Uterus (tissue), 4 donors: ENCODE results near the gene SERPINI1. TPM values are rescaled to one million over a fixed set of nuclear protein-coding genes. Genes with fewer than 3 reads are reported as not detected.

Experiments
- DNase-seq, 2 donors: peaks; one replicate each; pipeline ENCODE4 v3.0.0-alpha.2; 2019 to 2020
- H3K27ac ChIP-seq, 2 donors: fragments of 200-600 bp; sonication (generic); 1 replicate in 1 of 2; 2 replicates in 1 of 2; pipeline ENCODE4 v1.5.1; 2016 to 2018
- H3K27me3 ChIP-seq, 2 donors: fragments of 200-600 bp; sonication (generic); one replicate each; pipeline ENCODE4 v1.5.1; 2018 to 2019; ENCODE audit warnings: control low read depth in 1 of 2
- H3K36me3 ChIP-seq, 2 donors: fragments of 200-600 bp; sonication (generic); one replicate each; pipeline ENCODE4 v1.5.1; 2019; ENCODE audit warnings: control low read depth in 1 of 2
- H3K4me1 ChIP-seq, 2 donors: fragments of 200-600 bp; sonication (generic); one replicate each; pipeline ENCODE4 v1.5.1; 2018 to 2019; ENCODE audit warnings: control low read depth in 1 of 2
- H3K4me3 ChIP-seq, 2 donors: fragments of 200-600 bp; sonication (generic); 1 replicate in 1 of 2; 2 replicates in 1 of 2; pipeline ENCODE4 v1.5.1; 2018 to 2019; ENCODE audit warnings: mild to moderate bottlenecking in 1 of 2
- H3K9me3 ChIP-seq, 2 donors: fragments of 200-600 bp; sonication (generic); one replicate each; pipeline ENCODE4 v1.5.1; 2019; ENCODE audit warnings: control low read depth in 1 of 2
- CTCF ChIP-seq, 4 experiments: fragments of 200-600 bp in 2 of 4; fragments of 450-650 bp in 2 of 4; sonication (generic) in 2 of 4; IDR thresholded peaks; one replicate each; pipeline ENCODE4 v1.5.1; 2016 to 2019; ENCODE audit warnings: antibody characterized with exemption in 4 of 4, mild to moderate bottlenecking in 2 of 4, moderate library complexity in 1 of 4
- POLR2A ChIP-seq, 2 donors: fragments of 450-650 bp; IDR thresholded peaks; one replicate each; pipeline ENCODE4 v1.6.1; 2016; ENCODE audit warnings: antibody characterized with exemption in 2 of 2, mild to moderate bottlenecking in 1 of 2, moderate library complexity in 1 of 2
- intact Hi-C: fragments of 100-400 bp; cut with DNase I; formaldehyde crosslinking; loops from one replicate; pipeline ENCODE4 v1.15.1; 2023; ENCODE audit warnings: low total_unique reads
- total RNA-seq, 4 donors: library from RNA; depleted of rRNA in 3 of 4; stranded (reverse); fragments of >200 nt in 3 of 4; gene quantifications; one replicate each; pipeline versions ENCODE4 v1.1.0 to v1.2.4, GENCODE V29; 2014 to 2023
- donor health status: DM: yes; HTN: yes; CAD: no.

SERPINI1 gene
- 10 to 100 TPM in 1 of 4 donors, 1 to 10 TPM in 3; 2.9 to 35.0 (median 8.8) TPM for total RNA-seq

DNA sequence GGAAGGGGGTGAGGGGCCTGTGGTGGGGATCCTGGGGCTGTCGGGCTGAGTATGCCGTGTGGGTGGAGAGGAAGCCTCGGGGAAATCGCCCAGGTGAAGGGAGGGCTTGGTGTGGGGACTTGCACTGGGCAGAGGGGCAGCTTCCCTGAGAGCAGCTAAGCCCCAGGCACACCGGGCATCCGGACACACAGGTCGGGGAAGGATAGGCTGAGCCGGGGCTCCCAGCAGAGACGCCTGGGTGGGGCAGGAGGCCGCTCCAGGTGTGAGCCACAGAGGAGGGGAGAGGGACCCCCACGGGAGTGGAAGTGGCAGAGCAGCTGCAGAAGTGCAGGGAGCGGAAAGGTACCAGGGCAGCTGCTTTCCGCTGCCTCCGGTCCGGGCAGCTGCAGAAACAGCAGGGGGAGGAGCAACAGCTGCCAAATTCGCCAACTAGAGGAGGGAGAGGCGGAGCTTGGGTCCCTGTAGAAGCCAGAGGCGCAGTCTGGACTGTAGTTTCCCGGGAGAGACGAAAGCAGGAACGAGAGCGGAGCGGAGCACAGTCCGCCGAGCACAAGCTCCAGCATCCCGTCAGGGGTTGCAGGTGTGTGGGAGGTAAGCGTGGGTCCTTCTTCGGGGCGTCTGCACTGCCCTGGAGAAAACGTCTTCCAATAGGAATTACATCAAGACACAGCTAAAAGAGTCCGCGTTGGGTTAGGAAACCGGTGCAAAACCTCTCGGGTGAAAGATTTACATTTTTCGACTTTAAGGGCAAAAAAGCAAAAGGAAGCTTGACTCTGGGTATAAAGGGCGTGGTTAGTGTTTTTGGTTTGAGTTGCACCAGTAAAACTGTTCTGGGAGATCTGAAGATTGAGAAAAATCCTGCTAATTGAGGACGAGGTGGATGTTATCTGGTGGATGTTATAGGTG lies at the start of gene SERPINI1:
SERPINI1 (plus strand) TSS at position 489 of the 906 bp plus-strand sequence. CDS start 53,408 bp downstream, outside the sequence.
- H3K36me3 ChIP-seq = no peaks in the 10 kb centered on the region
- no peaks in the 10 kb centered on the region for H3K9me3 ChIP-seq
- no peaks in the 10 kb centered on the region for H3K27me3 ChIP-seq
- no peak for TF ChIP-seq CTCF (IDR thresholded peaks at IDR 0.05)
- TF ChIP-seq POLR2A (IDR thresholded peaks at IDR 0.05) = peak; percentile 54 to 72
- intact Hi-C loops = no loop called here
- peak within 1 kb of the TSS; percentile 79 to 81 for H3K4me3 ChIP-seq
- peak within 1 kb of the TSS; percentile 77 to 90 for H3K27ac ChIP-seq
- H3K4me1 ChIP-seq = no peaks in the 10 kb centered on the region
- DNase-seq = peak; percentile 85 to 90

DNA sequence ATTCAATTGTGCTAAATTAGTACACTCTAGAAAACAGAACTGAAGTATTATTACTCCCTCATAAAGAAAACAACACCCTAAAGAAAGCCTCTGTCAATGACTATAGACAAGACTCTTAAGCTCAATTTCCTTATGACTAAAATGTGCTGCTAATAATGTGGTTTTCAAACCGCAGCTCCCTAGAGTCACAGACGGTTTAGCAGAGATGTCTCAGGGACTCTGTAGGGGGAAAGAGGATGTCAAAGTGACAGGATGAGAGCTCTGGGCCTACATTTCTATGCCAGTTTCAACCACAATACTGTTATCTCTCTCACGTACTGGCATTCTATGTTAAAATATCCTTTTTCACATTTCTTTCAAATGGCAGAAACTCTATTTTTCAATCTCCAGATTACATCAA lies 44.2 kb upstream of the SERPINI1 start:
- TF ChIP-seq CTCF (IDR thresholded peaks at IDR 0.05) (no peak), POLR2A (IDR thresholded peaks at IDR 0.05) (no peak)
- no peaks in the 10 kb centered on the region for H3K27me3 ChIP-seq
- H3K36me3 ChIP-seq = no peaks in the 10 kb centered on the region
- H3K9me3 ChIP-seq = no peaks in the 10 kb centered on the region
- no peak for DNase-seq
- H3K27ac ChIP-seq = no peak overlapping the region
- no peaks in the 10 kb centered on the region for H3K4me1 ChIP-seq
- H3K4me3 ChIP-seq = no peak overlapping the region
- intact Hi-C loops = no loop called here

- Histone ChIP-seq H3K36me3 (no peaks in the 10 kb centered on the region), H3K9me3 (no peaks in the 10 kb centered on the region), H3K4me3 (no peak overlapping the region), H3K27me3 (no peaks in the 10 kb centered on the region), H3K4me1 (no peaks in the 10 kb centered on the region), H3K27ac (no peak overlapping the region)
- DNase-seq = no peak
- intact Hi-C loops = no loop called here
- TF ChIP-seq CTCF (IDR thresholded peaks at IDR 0.05) (no peak), POLR2A (IDR thresholded peaks at IDR 0.05) (no peak)
Observed at GRCh38 chr3:167694121-167694520, 41.4 kb upstream of the SERPINI1 start.

DNA sequence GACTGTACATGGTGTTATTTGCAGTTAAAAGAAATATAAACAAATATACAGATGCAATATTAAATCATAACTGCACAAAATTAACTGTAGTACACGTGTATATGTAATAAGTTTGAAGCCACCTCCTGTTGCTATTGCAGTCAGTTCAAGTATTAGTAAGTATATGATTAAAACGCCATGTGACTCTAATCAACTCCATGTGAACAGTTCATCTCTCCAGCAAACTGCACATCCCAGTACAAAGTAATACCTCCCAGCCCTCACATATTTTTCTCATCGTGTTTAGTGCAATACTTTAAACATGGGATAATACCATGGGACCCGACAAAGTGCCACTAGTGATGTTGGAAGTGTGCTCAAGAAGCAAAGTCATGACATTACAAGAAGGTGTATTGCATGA lies 35.5 kb upstream of the SERPINI1 start:
- H3K27me3 ChIP-seq = no peaks in the 10 kb centered on the region
- no peak for DNase-seq
- intact Hi-C loops = no loop called here
- no peaks in the 10 kb centered on the region for H3K36me3 ChIP-seq
- H3K27ac ChIP-seq = no peak overlapping the region
- TF ChIP-seq CTCF (IDR thresholded peaks at IDR 0.05) (no peak), POLR2A (IDR thresholded peaks at IDR 0.05) (no peak)
- H3K4me1 ChIP-seq = no peaks in the 10 kb centered on the region
- H3K9me3 ChIP-seq = no peaks in the 10 kb centered on the region
- H3K4me3 ChIP-seq = no peak overlapping the region

- TF ChIP-seq POLR2A (IDR thresholded peaks at IDR 0.05) = no peak
- intact Hi-C loops = no loop called here
Observed at GRCh38 chr3:167700926-167701325, 34.6 kb upstream of the SERPINI1 start.

More at GRCh38 chr3:167700926-167701325, 34.6 kb upstream of the SERPINI1 start:
- Histone ChIP-seq H3K9me3 (no peaks in the 10 kb centered on the region), H3K36me3 (no peaks in the 10 kb centered on the region), H3K4me3 (no peak overlapping the region), H3K4me1 (no peaks in the 10 kb centered on the region), H3K27me3 (no peaks in the 10 kb centered on the region), H3K27ac (no peak overlapping the region)
- DNase-seq = no peak
